IMR-90 (cell line): ENCODE results near the gene MTA3. TPM values are rescaled to one million over a fixed set of nuclear protein-coding genes. Genes with fewer than 3 reads are reported as not detected.

Experiments used
- ATAC-seq: fragments of 200-7000 bp; cut with Tn5 transposase; 2 replicates; pipeline ENCODE4 v1.9.1; 2020; ENCODE audit warnings: low read depth, mild to moderate bottlenecking, moderate library complexity
- BruUV-seq: library from RNA; stranded (reverse); fragments of 400-500 nt; replicated peaks from 2 replicates; lab custom pipeline; 2021; lab: Mats Ljungman, UMichigan
- CTCF ChIA-PET: fragments of 300-600 bp; formaldehyde crosslinking; extraction: SDS; loops from one replicate; lab custom pipeline; 2021; ENCODE audit warnings: antibody characterized with exemption; lab: Yijun Ruan, JAX
- POLR2A ChIA-PET: fragments of 300-600 bp; sonication (Branson Sonifier 250); formaldehyde crosslinking; loops from one replicate; lab custom pipeline; 2022; ENCODE audit warnings: antibody characterized with exemption; ENCODE audit not compliant: unreplicated experiment; lab: Charles Lee
- DNase-seq: peaks from one replicate; pipeline ENCODE4 v3.0.0; 2013
- H2AFZ ChIP-seq: replicated peaks from 2 replicates; pipeline ENCODE3; 2013; ENCODE audit warnings: low read length, mild to moderate bottlenecking; ENCODE audit not compliant: poor library complexity
- H2AK5ac ChIP-seq: 2 replicates; pipeline ENCODE4 v1.6.1; 2013; ENCODE audit warnings: low read depth, low read length, inconsistent platforms
- H2AK9ac ChIP-seq: replicated peaks from 2 replicates; pipeline ENCODE3; 2013; ENCODE audit warnings: mild to moderate bottlenecking, low read depth, low read length, moderate library complexity; ENCODE audit not compliant: poor library complexity
- H2BK120ac ChIP-seq: 2 replicates; pipeline ENCODE4 v1.6.1; 2013; ENCODE audit warnings: low read depth, low read length, inconsistent platforms
- H2BK15ac ChIP-seq: 3 replicates; pipeline ENCODE4 v1.6.1; 2013; ENCODE audit warnings: low read depth, low read length, inconsistent platforms
- H2BK20ac ChIP-seq: 2 replicates; pipeline ENCODE4 v1.6.1; 2013; ENCODE audit warnings: low read depth, mild to moderate bottlenecking, inconsistent platforms, low read length, moderate library complexity
- H2BK5ac ChIP-seq: 2 replicates; pipeline ENCODE4 v1.6.1; 2013; ENCODE audit warnings: mild to moderate bottlenecking, low read depth, low read length, inconsistent platforms; ENCODE audit not compliant: poor library complexity, severe bottlenecking
- H3K14ac ChIP-seq: replicated peaks from 2 replicates; pipeline ENCODE4 v1.6.1; 2013; ENCODE audit warnings: low read depth, low read length, inconsistent platforms
- H3K18ac ChIP-seq: 2 replicates; pipeline ENCODE4 v1.6.1; 2013; ENCODE audit warnings: low read depth, low read length, control low read depth
- H3K23ac ChIP-seq: 2 replicates; pipeline ENCODE4 v1.6.1; 2013; ENCODE audit warnings: low read depth, low read length, inconsistent platforms
- H3K27ac ChIP-seq: 2 replicates; pipeline ENCODE4 v1.5.1; 2013; ENCODE audit warnings: mild to moderate bottlenecking, control low read depth, low read length; ENCODE audit not compliant: insufficient read depth
- H3K27me3 ChIP-seq: 2 replicates; pipeline ENCODE4 v1.6.1; 2013; ENCODE audit warnings: low read length; ENCODE audit not compliant: control insufficient read depth, insufficient read depth
- H3K36me3 ChIP-seq: 2 replicates; pipeline ENCODE4 v1.6.1; 2013; ENCODE audit warnings: low read length, mixed read lengths; ENCODE audit not compliant: control insufficient read depth, insufficient read depth
- H3K4ac ChIP-seq: 2 replicates; pipeline ENCODE4 v1.6.1; 2013; ENCODE audit warnings: low read depth, low read length, inconsistent platforms
- H3K4me1 ChIP-seq: 2 replicates; pipeline ENCODE4 v1.6.1; 2013; ENCODE audit warnings: low read length, mixed read lengths; ENCODE audit not compliant: control insufficient read depth, insufficient read depth
- H3K4me2 ChIP-seq: 2 replicates; pipeline ENCODE4 v1.6.1; 2013; ENCODE audit warnings: low read depth, mild to moderate bottlenecking, control low read depth, low read length, moderate library complexity
- H3K4me3 ChIP-seq: 2 replicates; pipeline ENCODE4 v1.5.1; 2013; ENCODE audit warnings: low read depth, mild to moderate bottlenecking, control low read depth, low read length, moderate library complexity; ENCODE audit not compliant: insufficient read depth
- H3K56ac ChIP-seq: 2 replicates; pipeline ENCODE4 v1.6.1; 2013; ENCODE audit warnings: low read length, inconsistent platforms; ENCODE audit not compliant: insufficient read depth; ENCODE audit errors: extremely low read depth
- H3K79me1 ChIP-seq, 2 experiments: 2 replicates each; pipeline ENCODE4 v1.6.1; 2013; ENCODE audit warnings: low read length in 2 of 2, inconsistent platforms in 1 of 2, low read depth in 1 of 2
- H3K9ac ChIP-seq: 2 replicates; pipeline ENCODE4 v1.6.1; 2013; ENCODE audit warnings: low read depth, low read length, control low read depth
- H3K9me1 ChIP-seq: 2 replicates; pipeline ENCODE4 v1.6.1; 2013; ENCODE audit warnings: low read length, inconsistent platforms; ENCODE audit not compliant: insufficient read depth
- H3K9me3 ChIP-seq: 2 replicates; pipeline ENCODE4 v1.6.1; 2013; ENCODE audit warnings: low read length; ENCODE audit not compliant: control insufficient read depth, insufficient read depth
- H4K20me1 ChIP-seq: 2 replicates; pipeline ENCODE4 v1.6.1; 2013; ENCODE audit warnings: low read length, inconsistent platforms; ENCODE audit not compliant: insufficient read depth
- H4K5ac ChIP-seq: 2 replicates; pipeline ENCODE4 v1.6.1; 2013; ENCODE audit warnings: mild to moderate bottlenecking, low read depth, low read length, control low read depth
- H4K8ac ChIP-seq, 2 experiments: 2 replicates each; pipeline ENCODE4 v1.6.1; 2013; ENCODE audit warnings: low read depth in 2 of 2, low read length in 2 of 2, control low read depth in 1 of 2, inconsistent platforms in 1 of 2
- H4K91ac ChIP-seq: 2 replicates; pipeline ENCODE4 v1.6.1; 2013; ENCODE audit warnings: low read depth, low read length, inconsistent platforms; ENCODE audit not compliant: insufficient read depth
- BHLHE40 ChIP-seq: fragments of 150-350 bp; IDR thresholded peaks from 2 replicates; pipeline ENCODE4 v1.6.1; 2016; ENCODE audit warnings: mild to moderate bottlenecking, low read depth, low read length
- CEBPB ChIP-seq: IDR thresholded peaks from 2 replicates; pipeline ENCODE4 v1.6.1; 2012; ENCODE audit warnings: low read depth, low read length, improper control_type of control experiment
- CHD1 ChIP-seq: IDR thresholded peaks from 2 replicates; pipeline ENCODE4 v1.6.1; 2012; ENCODE audit warnings: low read depth, low read length, improper control_type of control experiment
- CTCF ChIP-seq: conservative IDR thresholded peaks from 2 replicates; pipeline ENCODE4 v1.5.1; 2012; ENCODE audit warnings: mild to moderate bottlenecking, low read depth, low read length, improper control_type of control experiment
- ELK1 ChIP-seq: fragments of 150-350 bp; IDR thresholded peaks from 2 replicates; pipeline ENCODE4 v1.6.1; 2016; ENCODE audit warnings: low read depth, mild to moderate bottlenecking, low read length, moderate library complexity, borderline replicate concordance
- FOS ChIP-seq: fragments of 150-350 bp; IDR thresholded peaks from 2 replicates; pipeline ENCODE4 v1.6.1; 2016; ENCODE audit warnings: low read depth, low read length
- MAFK ChIP-seq: IDR thresholded peaks from 2 replicates; pipeline ENCODE4 v1.6.1; 2012; ENCODE audit warnings: low read depth, low read length, improper control_type of control experiment
- MAZ ChIP-seq: IDR thresholded peaks from 2 replicates; pipeline ENCODE4 v1.6.1; 2012; ENCODE audit warnings: low read depth, mild to moderate bottlenecking, low read length, improper control_type of control experiment, moderate library complexity, borderline replicate concordance
- MXI1 ChIP-seq: IDR thresholded peaks from 2 replicates; pipeline ENCODE4 v1.6.1; 2012; ENCODE audit warnings: low read depth, mild to moderate bottlenecking, low read length, moderate library complexity, borderline replicate concordance
- NFE2L2 ChIP-seq: fragments of 150-350 bp; IDR thresholded peaks from 2 replicates; pipeline ENCODE4 v1.6.1; 2016; ENCODE audit warnings: low read depth, mild to moderate bottlenecking, low read length
- POLR2A ChIP-seq: IDR thresholded peaks from 2 replicates; pipeline ENCODE4 v1.6.1; 2012; ENCODE audit warnings: mild to moderate bottlenecking, low read depth, low read length
- RAD21 ChIP-seq: IDR thresholded peaks from 2 replicates; pipeline ENCODE4 v1.6.1; 2012; ENCODE audit warnings: low read length, improper control_type of control experiment
- RCOR1 ChIP-seq: IDR thresholded peaks from 2 replicates; pipeline ENCODE4 v1.6.1; 2012; ENCODE audit warnings: mild to moderate bottlenecking, low read length, improper control_type of control experiment; ENCODE audit not compliant: insufficient replicate concordance
- RFX5 ChIP-seq: IDR thresholded peaks from 2 replicates; pipeline ENCODE4 v1.8.0; 2012; ENCODE audit warnings: low read depth, mild to moderate bottlenecking, low read length, moderate library complexity
- SMC3 ChIP-seq: fragments of 150-350 bp; IDR thresholded peaks from 2 replicates; pipeline ENCODE4 v1.6.1; 2016; ENCODE audit warnings: low read depth, mild to moderate bottlenecking, antibody characterized with exemption, low read length, moderate library complexity
- USF2 ChIP-seq: fragments of 150-350 bp; IDR thresholded peaks from 2 replicates; pipeline ENCODE4 v1.6.1; 2017; ENCODE audit warnings: mild to moderate bottlenecking, antibody characterized with exemption, low read length, low read depth
- WGBS, 2 experiments: methylation state at CpG; one replicate each; pipeline versions ENCODE4 v1.1.5 to v1.1.7; 2013; ENCODE audit warnings: missing lambda C conversion rate in 2 of 2; ENCODE audit not compliant: insufficient read length in 1 of 2; ENCODE audit errors: extremely low coverage in 2 of 2; 5-methylcytosine and 5-hydroxymethylcytosine counted together
- dilution Hi-C: fragments of 300-500 bp; cut with HindIII; formaldehyde crosslinking; loops from one replicate; pipeline ENCODE4 v1.14.3; 2018; ENCODE audit warnings: low sequenced_read_pairs; ENCODE audit not compliant: unreplicated experiment
- in situ Hi-C: fragments of 300-500 bp; cut with MboI; formaldehyde crosslinking; loops from 3 replicates; pipeline ENCODE4 v1.14.3; 2019; ENCODE audit warnings: low sequenced_read_pairs, inconsistent platforms, mixed read lengths
- intact Hi-C: fragments of 100-400 bp; cut with micrococcal nuclease; formaldehyde crosslinking; loops from 2 replicates; pipeline ENCODE4 v1.10.0; 2022
- polyA plus RNA-seq, 3 experiments: library from polyadenylated mRNA; depleted of rRNA; stranded (reverse); fragments of >200 nt; gene quantifications; 2 replicates each; pipeline ENCODE4 v1.2.3, GENCODE V29; 2012; ENCODE audit warnings: low replicate concordance in 1 of 3
- total RNA-seq: library from RNA; depleted of rRNA; stranded (reverse); fragments of >200 nt; gene quantifications from 2 replicates; pipeline ENCODE4 v1.2.3, GENCODE V29; 2012

The MTA3 gene
- total and polyA plus RNA-seq, 2 of the 4 experiments (the other 2 are of a cell fraction), result 31.9 to 34.3 TPM

DNA sequence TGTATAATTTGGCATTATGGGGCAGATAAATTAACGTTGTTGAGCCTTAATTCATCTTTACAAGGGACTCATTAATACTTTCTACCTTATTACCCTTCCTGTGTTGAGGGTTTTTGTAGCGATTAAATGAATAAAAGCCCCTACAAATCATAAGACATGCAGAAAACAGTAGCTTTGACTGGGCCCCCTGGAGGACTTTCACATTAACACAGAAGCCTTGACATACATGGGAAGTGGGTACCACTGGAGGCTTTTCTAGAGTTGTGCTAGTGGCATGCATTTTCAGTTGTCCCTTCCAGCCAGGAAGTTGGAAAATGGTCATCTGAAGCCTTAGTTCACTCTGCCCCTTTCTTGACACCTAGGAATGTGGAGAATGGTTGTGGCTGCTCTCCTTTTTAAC lies 30.2 kb downstream of the MTA3 start:
- H3K36me3 ChIP-seq, result peaks cover 4% of the 10 kb centered on the region; the same call in 1 of the 2 replicates
- no peak overlapping the region for H2BK120ac ChIP-seq
- no peak overlapping the region for H3K4me2 ChIP-seq
- H4K91ac ChIP-seq, result no peak overlapping the region
- no peak overlapping the region for H2BK5ac ChIP-seq
- peaks cover 18 to 31% of the 10 kb centered on the region in 2 experiments for H3K79me1 ChIP-seq
- H2BK20ac ChIP-seq, result no peak overlapping the region
- no peaks in the 10 kb centered on the region for H3K4me1 ChIP-seq
- intact Hi-C loops, result no loop called here
- H4K20me1 ChIP-seq, result no peaks in the 10 kb centered on the region
- BruUV-seq, result no TSS peak
- WGBS, 2 experiments, result no CpG with 5 or more reads among the region's 2 CpGs
- ChIA-PET CTCF (no interaction called here), POLR2A (no interaction called here)
- no peak overlapping the region for H3K18ac ChIP-seq
- H3K23ac ChIP-seq, result no peak overlapping the region
- H2AFZ ChIP-seq, result no peak overlapping the region
- H2AK9ac ChIP-seq, result no peak overlapping the region
- dilution Hi-C loops, result no loop called here
- in situ Hi-C loops, result no loop called here
- H3K9ac ChIP-seq, result no peak overlapping the region
- no peak overlapping the region for H2AK5ac ChIP-seq
- H3K4ac ChIP-seq, result no peak overlapping the region
- TF ChIP-seq RCOR1 (no peak), CTCF (no peak), MXI1 (no peak), FOS (no peak), POLR2A (no peak), ELK1 (no peak), SMC3 (no peak), MAZ (no peak), CEBPB (no peak), RFX5 (no peak), CHD1 (no peak), USF2 (no peak), MAFK (no peak), RAD21 (no peak), BHLHE40 (no peak), NFE2L2 (no peak)
- DNase-seq, result no peak
- no peaks in the 10 kb centered on the region for H3K27me3 ChIP-seq
- no peak overlapping the region for H3K14ac ChIP-seq
- H4K5ac ChIP-seq, result no peak overlapping the region
- H3K4me3 ChIP-seq, result no peak overlapping the region
- 0 out of 2 replicates have a peak, but pooled peaks cover 3% of the 10 kb centered on the region for H3K9me1 ChIP-seq
- no peaks in the 10 kb centered on the region for H3K9me3 ChIP-seq
- no peak overlapping the region for H3K27ac ChIP-seq
- no peak overlapping the region for H2BK15ac ChIP-seq
- no peak for ATAC-seq
- H4K8ac ChIP-seq, result no peak overlapping the region
- H3K56ac ChIP-seq, result no peak overlapping the region
